ENCODE data around the gene RFXANK.

GRCh38 chr19:19214892-19215291 lies 22.8 kb downstream of the RFXANK start:
- TF ChIP-seq CTCF (tag by site-specific recombination; IDR thresholded peaks at IDR 0.05), result no peak
- no peak for TF ChIP-seq ZNF433 (tag by site-specific recombination; IDR thresholded peaks at IDR 0.05; ENCODE audit: low read depth)
- no peak for TF ChIP-seq YY1 (tag by site-specific recombination; IDR thresholded peaks at IDR 0.05)
- TF ChIP-seq ZNF704 (tag by site-specific recombination; IDR thresholded peaks at IDR 0.05), result no peak
- TF ChIP-seq ZBTB8A (tag by site-specific recombination; IDR thresholded peaks at IDR 0.05), result no peak
- peak; percentile 96 for TF ChIP-seq REST (tag by site-specific recombination; IDR thresholded peaks at IDR 0.05)
- no peak for TF ChIP-seq ZNF146 (tag by site-specific recombination; IDR thresholded peaks at IDR 0.05)
- TF ChIP-seq ZNF580 (tag by site-specific recombination; IDR thresholded peaks at IDR 0.05), result no peak

All from HEK293 (cell line).